CD4-positive, CD25-positive, alpha-beta regulatory T cell (primary cell): ENCODE results near the gene KCNQ1OT1. TPM values are rescaled to one million over a fixed set of nuclear protein-coding genes. Genes with fewer than 3 reads are reported as not detected.

Experiments used
- ATAC-seq, 2 donors: fragments of 150-1000 bp; cut with Tn5 transposase; one replicate each; pipeline ENCODE4 v1.10.0; 2021; ENCODE audit warnings: low read depth in 2 of 2, moderate number of reproducible peaks in 2 of 2, moderate library complexity in 1 of 2
- DNase-seq, 3 donors: peaks; one replicate each; pipeline versions ENCODE4 v3.0.0 to v3.0.0-alpha.2; 2012 to 2022; ENCODE audit warnings: mixed read lengths in 1 of 3
- H3K27ac ChIP-seq: one replicate; pipeline ENCODE4 v1.7.0; 2013; ENCODE audit warnings: mild to moderate bottlenecking, low read length; ENCODE audit not compliant: insufficient read depth, poor library complexity, severe bottlenecking
- H3K27me3 ChIP-seq: one replicate; pipeline ENCODE4 v1.7.0; 2013; ENCODE audit warnings: low read length; ENCODE audit not compliant: control insufficient read depth, insufficient read depth
- H3K36me3 ChIP-seq: one replicate; pipeline ENCODE4 v1.7.0; 2013; ENCODE audit warnings: mild to moderate bottlenecking, low read length, moderate library complexity; ENCODE audit not compliant: control insufficient read depth, insufficient read depth
- H3K4me1 ChIP-seq: 2 replicates; pipeline ENCODE4 v1.7.0; 2013; ENCODE audit warnings: mild to moderate bottlenecking, low read length; ENCODE audit not compliant: insufficient read depth, control insufficient read depth, poor library complexity, severe bottlenecking
- H3K4me3 ChIP-seq: one replicate; pipeline ENCODE4 v1.7.0; 2013; ENCODE audit warnings: low read depth, mild to moderate bottlenecking, low read length, moderate library complexity
- H3K9me3 ChIP-seq, 2 experiments: 1 replicate in 1 of 2; 2 replicates in 1 of 2; pipeline ENCODE4 v1.7.0; 2013; ENCODE audit warnings: low read length in 2 of 2, mild to moderate bottlenecking in 1 of 2, moderate library complexity in 1 of 2; ENCODE audit not compliant: control insufficient read depth in 2 of 2
- H3K27ac Mint-ChIP-seq, 3 donors: one replicate each; pipeline ENCODE4 v1.8.0; 2020 to 2022; ENCODE audit warnings: mild to moderate bottlenecking in 3 of 3, mixed read lengths in 3 of 3, moderate library complexity in 2 of 3
- H3K27me3 Mint-ChIP-seq: one replicate; pipeline ENCODE4 v1.8.0; 2022; ENCODE audit warnings: mild to moderate bottlenecking, mixed read lengths
- H3K36me3 Mint-ChIP-seq: one replicate; pipeline ENCODE4 v1.8.0; 2020; ENCODE audit warnings: mixed read lengths
- H3K4me1 Mint-ChIP-seq, 4 donors: one replicate each; pipeline ENCODE4 v1.8.0; 2020 to 2022; ENCODE audit warnings: mixed read lengths in 4 of 4, mild to moderate bottlenecking in 1 of 4
- H3K4me3 Mint-ChIP-seq, 4 donors: one replicate each; pipeline ENCODE4 v1.8.0; 2020 to 2022; ENCODE audit warnings: mild to moderate bottlenecking in 4 of 4, mixed read lengths in 4 of 4, moderate library complexity in 3 of 4
- H3K9me3 Mint-ChIP-seq, 7 donors: one replicate each; pipeline ENCODE4 v1.8.0; 2020 to 2022; ENCODE audit warnings: mixed read lengths in 7 of 7, mild to moderate bottlenecking in 3 of 7, moderate library complexity in 2 of 7
- polyA plus RNA-seq, 4 donors: library from polyadenylated mRNA; unstranded; fragments of 300-500 nt; fragmentation: Illumina TruSeq; gene quantifications; one replicate each; pipeline ENCODE4 v1.2.3, GENCODE V29; 2021
- total RNA-seq: library from RNA; stranded (reverse); gene quantifications from one replicate; pipeline ENCODE4 v1.2.3, GENCODE V29; 2022

KCNQ1OT1 gene
- 0.72 TPM for total RNA-seq
- under 1 TPM; 0.01 to 0.08 (median 0.06) TPM for polyA plus RNA-seq

GRCh38 chr11:2699531-2700414 lies at the start of gene KCNQ1OT1:
TSS of gene KCNQ1OT1 (minus strand) at chr11:2699994.
- Histone ChIP-seq H3K27ac (peak within 1 kb of the TSS; percentile 29), H3K36me3 (no peaks in the 10 kb centered on the region), H3K27me3 (no peaks in the 10 kb centered on the region), H3K9me3 (no peaks in the 10 kb centered on the region), H3K4me1 (peaks cover 11% of the 10 kb centered on the region), H3K4me3 (peak within 1 kb of the TSS; percentile 50)
- Mint-ChIP-seq H3K9me3 (no peaks in the 10 kb centered on the region), H3K4me1 (peaks cover 0 to 14% (median 6%) of the 10 kb centered on the region in 4 donors), H3K27me3 (peaks cover 4% of the 10 kb centered on the region), H3K27ac (peak within 1 kb of the TSS; percentile 25 to 60 (median 26)), H3K4me3 (peak within 1 kb of the TSS; percentile 80 to 85 (median 82)), H3K36me3 (peaks cover 4% of the 10 kb centered on the region)
- DNase-seq = peak; percentile 80 to 93 (median 89)
- ATAC-seq = peak; percentile 95 to 96

DNA sequence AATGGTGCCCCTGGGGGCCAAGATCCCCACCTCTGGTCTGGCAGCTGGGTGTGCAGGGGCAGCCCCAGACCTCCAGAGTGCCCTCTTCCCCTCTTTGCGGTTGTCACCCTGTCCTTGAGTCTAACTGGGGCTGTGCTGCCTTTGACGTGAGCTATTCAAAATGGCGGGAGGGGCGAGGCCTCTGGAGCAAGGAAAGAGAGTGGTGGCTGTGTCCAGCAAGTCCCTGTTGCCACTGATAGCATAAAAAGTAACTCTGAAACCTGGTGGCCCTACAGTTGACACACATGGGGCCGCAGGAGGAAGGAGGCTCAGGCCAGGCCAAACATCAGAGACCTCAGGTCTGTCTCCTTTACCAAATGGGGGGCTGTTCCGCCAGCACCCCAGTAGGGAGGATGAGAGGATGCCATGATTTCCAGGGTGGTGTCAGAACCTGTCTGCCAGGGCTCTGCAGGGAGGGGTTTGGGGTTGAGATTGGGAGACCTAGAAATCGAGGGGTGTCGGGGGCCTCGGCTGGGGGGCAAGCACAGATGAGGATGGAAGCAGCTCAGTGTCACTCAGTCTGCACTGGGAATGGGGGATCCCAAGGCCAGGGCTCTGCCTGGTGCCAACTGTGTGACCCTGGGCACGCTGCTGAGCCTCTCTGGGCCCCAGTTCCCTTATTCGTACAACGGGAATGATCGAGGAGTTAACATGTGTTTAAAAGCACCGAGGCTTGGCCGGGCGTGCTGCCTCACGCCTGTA lies 49.2 kb upstream of the KCNQ1OT1 start:
- H3K4me3 Mint-ChIP-seq = no peak overlapping the region
- H3K4me1 ChIP-seq = no peaks in the 10 kb centered on the region
- peaks cover 7% of the 10 kb centered on the region for H3K36me3 Mint-ChIP-seq
- peak overlapping the region in 1 of 3 donors; percentile 51 for H3K27ac Mint-ChIP-seq
- ATAC-seq (no peak), DNase-seq (no peak)
- H3K27me3 ChIP-seq = no peaks in the 10 kb centered on the region
- H3K27ac ChIP-seq = no peak overlapping the region
- no peaks in the 10 kb centered on the region for H3K27me3 Mint-ChIP-seq
- H3K9me3 Mint-ChIP-seq = peaks cover 0 to 2% (median 0%) of the 10 kb centered on the region in 7 donors
- no peaks in the 10 kb centered on the region for H3K36me3 ChIP-seq
- peaks cover 0 to 4% (median 2%) of the 10 kb centered on the region in 4 donors for H3K4me1 Mint-ChIP-seq
- no peaks in the 10 kb centered on the region for H3K9me3 ChIP-seq
- no peak overlapping the region for H3K4me3 ChIP-seq

GRCh38 chr11:2748061-2748813 lies 48.4 kb upstream of the KCNQ1OT1 start:
- no peak overlapping the region for H3K27ac ChIP-seq
- Mint-ChIP-seq H3K27me3 (no peaks in the 10 kb centered on the region), H3K27ac (no peak overlapping the region), H3K4me3 (no peak overlapping the region), H3K4me1 (peaks cover 0 to 4% (median 2%) of the 10 kb centered on the region in 4 donors), H3K36me3 (peaks cover 4% of the 10 kb centered on the region), H3K9me3 (no peaks in the 10 kb centered on the region)
- DNase-seq = no peak
- H3K36me3 ChIP-seq = no peaks in the 10 kb centered on the region
- H3K27me3 ChIP-seq = no peaks in the 10 kb centered on the region
- no peak overlapping the region for H3K4me3 ChIP-seq
- H3K4me1 ChIP-seq = no peaks in the 10 kb centered on the region
- H3K9me3 ChIP-seq = no peaks in the 10 kb centered on the region
- no peak for ATAC-seq

- ATAC-seq = no peak
- no peaks in the 10 kb centered on the region for H3K27me3 Mint-ChIP-seq
- no peak for DNase-seq
- no peak overlapping the region for H3K27ac Mint-ChIP-seq
- H3K4me3 Mint-ChIP-seq = no peak overlapping the region
- Histone ChIP-seq H3K27me3 (no peaks in the 10 kb centered on the region), H3K4me1 (no peaks in the 10 kb centered on the region), H3K4me3 (no peak overlapping the region), H3K9me3 (no peaks in the 10 kb centered on the region), H3K36me3 (no peaks in the 10 kb centered on the region), H3K27ac (no peak overlapping the region)
- no peaks in the 10 kb centered on the region for H3K9me3 Mint-ChIP-seq
- peaks cover 0 to 4% (median 2%) of the 10 kb centered on the region in 4 donors for H3K4me1 Mint-ChIP-seq
- peaks cover 4% of the 10 kb centered on the region for H3K36me3 Mint-ChIP-seq
Measured at GRCh38 chr11:2747248-2748027, 47.6 kb upstream of the KCNQ1OT1 start.

DNA sequence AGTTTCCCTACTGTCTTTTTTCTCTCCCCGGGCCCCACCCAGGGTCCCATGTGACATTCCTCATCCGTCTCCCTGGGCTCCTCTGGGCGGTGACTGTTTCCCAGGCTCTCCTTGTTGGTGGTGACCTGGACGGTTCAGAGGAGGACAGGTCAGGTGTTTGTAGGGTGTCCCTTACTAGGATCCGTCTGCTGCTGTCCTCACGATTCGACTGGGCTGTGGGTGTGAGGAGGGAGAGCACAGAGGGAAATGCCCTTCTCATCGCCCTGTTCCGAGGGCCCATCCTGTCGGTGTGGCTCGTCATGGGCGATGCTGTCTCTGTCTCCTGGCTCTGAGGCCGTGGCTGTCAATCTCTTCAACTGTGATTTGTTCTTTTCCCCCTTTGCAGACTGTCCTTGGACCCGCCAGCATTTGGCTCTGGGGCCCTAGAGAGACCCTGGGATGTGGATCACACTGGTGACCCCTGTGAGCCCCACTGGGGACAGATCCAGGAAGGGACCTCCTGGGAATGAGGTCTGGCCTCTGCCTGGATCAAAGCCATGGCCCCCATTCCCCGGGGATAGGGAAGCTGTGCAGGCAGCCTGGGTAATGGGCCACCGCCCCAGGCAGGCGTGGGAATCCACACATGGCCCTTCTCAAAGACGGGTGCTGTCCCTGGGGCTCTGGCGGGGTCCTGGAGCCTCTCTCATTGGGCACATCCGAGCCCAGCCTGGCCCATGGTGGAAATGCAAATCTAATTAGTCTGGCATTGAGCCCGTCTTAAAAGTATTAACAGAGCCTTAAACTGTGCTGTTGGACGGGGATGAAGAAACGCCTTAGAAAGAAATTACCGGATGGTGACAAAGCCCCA lies 46.8 kb upstream of the KCNQ1OT1 start:
- no peaks in the 10 kb centered on the region for H3K9me3 ChIP-seq
- H3K4me3 Mint-ChIP-seq = no peak overlapping the region
- H3K4me1 ChIP-seq = no peaks in the 10 kb centered on the region
- peak overlapping the region in 1 of 3 donors; percentile 73 for H3K27ac Mint-ChIP-seq
- DNase-seq (no peak), ATAC-seq (no peak)
- H3K4me1 Mint-ChIP-seq = peaks cover 0 to 2% (median under 1%) of the 10 kb centered on the region in 4 donors
- no peaks in the 10 kb centered on the region for H3K36me3 ChIP-seq
- H3K27me3 Mint-ChIP-seq = no peaks in the 10 kb centered on the region
- H3K4me3 ChIP-seq = no peak overlapping the region
- H3K27me3 ChIP-seq = no peaks in the 10 kb centered on the region
- no peak overlapping the region for H3K27ac ChIP-seq
- H3K36me3 Mint-ChIP-seq = no peaks in the 10 kb centered on the region
- no peaks in the 10 kb centered on the region for H3K9me3 Mint-ChIP-seq

- Histone ChIP-seq H3K4me1 (no peaks in the 10 kb centered on the region), H3K9me3 (no peaks in the 10 kb centered on the region), H3K36me3 (no peaks in the 10 kb centered on the region), H3K4me3 (no peak overlapping the region), H3K27ac (no peak overlapping the region), H3K27me3 (no peaks in the 10 kb centered on the region)
- H3K36me3 Mint-ChIP-seq = no peaks in the 10 kb centered on the region
- H3K4me3 Mint-ChIP-seq = no peak overlapping the region
- no peaks in the 10 kb centered on the region for H3K9me3 Mint-ChIP-seq
- H3K27me3 Mint-ChIP-seq = no peaks in the 10 kb centered on the region
- peaks cover 0 to 2% (median under 1%) of the 10 kb centered on the region in 4 donors for H3K4me1 Mint-ChIP-seq
- DNase-seq = no peak
- ATAC-seq = no peak
- peak overlapping the region in 1 of 3 donors; percentile 63 for H3K27ac Mint-ChIP-seq
Measured at GRCh38 chr11:2745511-2745910, 45.7 kb upstream of the KCNQ1OT1 start.
